Measurements from ENCODE around the gene RUNDC3A. TPM values are rescaled to one million over a fixed set of nuclear protein-coding genes. Genes with fewer than 3 reads are reported as not detected.
A peak's percentile ranks its signal among the peaks of the same experiment; 100 is the strongest.

RUNDC3A gene
- total and polyA plus RNA-seq, 2 of the 13 experiments (the other 11 are each of a cell fraction or from before 2014, with no cell fraction given), result 0.25 TPM; not detected in 1

GRCh38 chr17:44344939-44345453 lies 36.6 kb downstream of the RUNDC3A start, which contains the start of gene GRN (continued):
- TF ChIP-seq FOXP4 (CRISPR knock-in tag; IDR thresholded peaks at IDR 0.05), result peak; percentile 56; the same call in 1 of the 2 replicates
- peak; percentile 68 for TF ChIP-seq GABPB1 (CRISPR knock-in tag; IDR thresholded peaks at IDR 0.05)
- peak; percentile 23; the same call in 1 of the 2 replicates for TF ChIP-seq ZNF224 (CRISPR knock-in tag; IDR thresholded peaks at IDR 0.05)
- no peak for TF ChIP-seq ZNF205 (CRISPR knock-in tag; IDR thresholded peaks at IDR 0.05)
- peak; percentile 74 for TF ChIP-seq HNRNPLL (IDR thresholded peaks at IDR 0.05; ENCODE audit: low read depth, low read length, poor library complexity, severe bottlenecking)
- peak; percentile 98 for TF ChIP-seq TEAD3 (CRISPR knock-in tag; optimal IDR thresholded peaks at IDR 0.05; ENCODE audit: borderline replicate concordance)
- no peak; the same call in 1 of the 2 replicates for TF ChIP-seq HOXA5 (CRISPR knock-in tag; IDR thresholded peaks at IDR 0.05)
- TF ChIP-seq NFYB (CRISPR knock-in tag; IDR thresholded peaks at IDR 0.05), result peak; percentile 96
- TF ChIP-seq RNF2 (conservative IDR thresholded peaks at IDR 0.05; ENCODE audit: low read depth), result peak; percentile 86; the same call in 1 of the 2 replicates
- TF ChIP-seq RAD51 (IDR thresholded peaks at IDR 0.05; ENCODE audit: borderline replicate concordance), result peak; percentile 98
- TF ChIP-seq MYC (CRISPR knock-in tag; IDR thresholded peaks at IDR 0.05; ENCODE audit: borderline replicate concordance), result peak; percentile 18; the same call in 1 of the 2 replicates
- no peak; the same call in none of the 2 replicates for TF ChIP-seq ZNF263 (CRISPR knock-in tag; IDR thresholded peaks at IDR 0.05)
- peak; percentile 87; the same call in 1 of the 2 replicates for TF ChIP-seq SMAD3 (CRISPR knock-in tag; IDR thresholded peaks at IDR 0.05)
- TF ChIP-seq NFIC (IDR thresholded peaks at IDR 0.05; ENCODE audit: low read length), result peak; percentile 90; the same call in 1 of the 2 replicates
- TF ChIP-seq TFE3 (CRISPR knock-in tag; IDR thresholded peaks at IDR 0.05), result peak; percentile 98
- peak; percentile 97 for TF ChIP-seq HDAC1 (CRISPR knock-in tag; IDR thresholded peaks at IDR 0.05)
- TF ChIP-seq ATF2 (CRISPR knock-in tag; IDR thresholded peaks at IDR 0.05), result peak; percentile 80; the same call in 1 of the 2 replicates
- peak; percentile 65 for TF ChIP-seq HNF1A (IDR thresholded peaks at IDR 0.05; ENCODE audit: low read depth)
- TF ChIP-seq HNF1A (CRISPR knock-in tag; IDR thresholded peaks at IDR 0.05; ENCODE audit: borderline replicate concordance), result no peak
- 0 out of 2 replicates have a peak, but pooled peaks have one; percentile 20 for TF ChIP-seq ZNF564 (CRISPR knock-in tag; IDR thresholded peaks at IDR 0.05)
- peak; percentile 85; the same call in 1 of the 2 replicates for TF ChIP-seq MYPOP (CRISPR knock-in tag; IDR thresholded peaks at IDR 0.05)
